Muscle of leg (tissue), 11 donors: ENCODE data around the gene RAB6A. TPM values are rescaled to one million over a fixed set of nuclear protein-coding genes. Genes with fewer than 3 reads are reported as not detected.
"Not testable (repeated sequence)": the region's sequence is repeated elsewhere in the genome, so short reads cannot be mapped to it uniquely, and the experiment has no call there.

ENCODE experiments used
- DNase-seq: peaks from one replicate; pipeline ENCODE4 v3.0.0; 2013
- H3K27ac ChIP-seq: one replicate; pipeline ENCODE4 v1.5.1; 2013; ENCODE audit warnings: mild to moderate bottlenecking, low read length, control low read depth
- H3K27me3 ChIP-seq: one replicate; pipeline ENCODE4 v1.6.1; 2013; ENCODE audit warnings: low read length; ENCODE audit not compliant: control insufficient read depth, insufficient read depth
- H3K36me3 ChIP-seq: one replicate; pipeline ENCODE4 v1.6.1; 2013; ENCODE audit warnings: low read length; ENCODE audit not compliant: control insufficient read depth, insufficient read depth
- H3K4me1 ChIP-seq: one replicate; pipeline ENCODE4 v1.6.1; 2013; ENCODE audit warnings: low read length; ENCODE audit not compliant: control insufficient read depth, insufficient read depth
- H3K4me3 ChIP-seq: one replicate; pipeline ENCODE4 v1.5.1; 2013; ENCODE audit warnings: low read length, control low read depth
- H3K9me3 ChIP-seq: replicated peaks from 2 replicates; pipeline ENCODE4 v1.6.1; 2013; ENCODE audit warnings: low read depth, low read length; ENCODE audit not compliant: control insufficient read depth
- WGBS: methylation state at CpG from one replicate; pipeline ENCODE4 v1.1.5; 2013; ENCODE audit warnings: missing lambda C conversion rate; ENCODE audit not compliant: insufficient coverage; 5-methylcytosine and 5-hydroxymethylcytosine counted together
- polyA plus RNA-seq, 8 donors: library from polyadenylated mRNA; unstranded; fragments of 120-200 nt; gene quantifications; one replicate each; pipeline versions ENCODE4 v1.2.1 to v1.2.3, GENCODE V29; 2013; ENCODE audit warnings: inconsistent platforms in 1 of 8, low replicate concordance in 1 of 8; ENCODE audit not compliant: insufficient read length in 8 of 8, insufficient read depth in 1 of 8
- total RNA-seq: library from RNA; stranded (reverse); fragments of 120-200 nt; gene quantifications from one replicate; pipeline ENCODE4 v1.2.4, GENCODE V29; 2013

RAB6A gene
- total and polyA plus RNA-seq, 9 donors, result 69.3 to 112 (median 90.4) TPM

- Histone ChIP-seq H3K27me3 (no peaks in the 10 kb centered on the region), H3K4me3 (no peak overlapping the region), H3K36me3 (peaks cover 8% of the 10 kb centered on the region), H3K9me3 (no peaks in the 10 kb centered on the region), H3K4me1 (no peaks in the 10 kb centered on the region), H3K27ac (no peak overlapping the region)
- DNase-seq, result no peak
Measured at GRCh38 chr11:73734993-73735392, 25.9 kb downstream of the RAB6A start.

DNA sequence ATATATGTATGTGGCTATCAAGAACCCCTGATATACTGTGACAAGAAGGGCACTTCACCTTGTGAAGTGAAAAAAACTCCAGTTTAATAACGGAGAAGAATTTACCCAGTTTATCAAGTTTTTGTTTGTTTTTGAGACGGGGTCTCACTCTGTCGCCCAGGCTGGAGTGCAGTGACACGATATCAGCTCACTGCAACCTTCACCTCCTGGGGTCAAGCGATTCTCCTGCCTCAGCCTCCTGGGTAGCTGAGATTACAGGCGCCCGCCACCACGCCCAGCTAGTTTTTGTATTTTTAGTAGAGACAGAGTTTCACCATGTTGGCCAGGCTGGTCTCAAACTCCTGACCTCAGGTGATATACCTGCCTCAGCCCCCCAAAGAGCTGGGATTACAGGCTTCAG is 26.9 kb downstream of the RAB6A start:
- not testable (repeated sequence) for H3K9me3 ChIP-seq, H3K27me3 ChIP-seq, H3K4me1 ChIP-seq, H3K27ac ChIP-seq, DNase-seq, H3K4me3 ChIP-seq
- 87% methylated on average over 3 of the region's 8 CpGs for WGBS
- peaks cover 13% of the 10 kb centered on the region for H3K36me3 ChIP-seq

GRCh38 chr11:73732936-73733335 is 27.9 kb downstream of the RAB6A start:
- WGBS, result 85% methylated on average over 4 of the region's 7 CpGs
- H3K9me3 ChIP-seq, result not testable (repeated sequence)

GRCh38 chr11:73729594-73730206 is 31.2 kb downstream of the RAB6A start:
- 83% methylated on average over 2 of the region's 3 CpGs for WGBS
- DNase-seq, result no peak
- H3K4me1 ChIP-seq, result no peaks in the 10 kb centered on the region
- H3K27ac ChIP-seq, result no peak overlapping the region
- no peaks in the 10 kb centered on the region for H3K27me3 ChIP-seq
- H3K9me3 ChIP-seq, result no peaks in the 10 kb centered on the region
- H3K4me3 ChIP-seq, result no peak overlapping the region
- peaks cover 8% of the 10 kb centered on the region for H3K36me3 ChIP-seq

More at GRCh38 chr11:73732936-73733335, 27.9 kb downstream of the RAB6A start:
- not testable (repeated sequence) for H3K4me3 ChIP-seq, H3K36me3 ChIP-seq, H3K27ac ChIP-seq, DNase-seq, H3K4me1 ChIP-seq, H3K27me3 ChIP-seq

DNA sequence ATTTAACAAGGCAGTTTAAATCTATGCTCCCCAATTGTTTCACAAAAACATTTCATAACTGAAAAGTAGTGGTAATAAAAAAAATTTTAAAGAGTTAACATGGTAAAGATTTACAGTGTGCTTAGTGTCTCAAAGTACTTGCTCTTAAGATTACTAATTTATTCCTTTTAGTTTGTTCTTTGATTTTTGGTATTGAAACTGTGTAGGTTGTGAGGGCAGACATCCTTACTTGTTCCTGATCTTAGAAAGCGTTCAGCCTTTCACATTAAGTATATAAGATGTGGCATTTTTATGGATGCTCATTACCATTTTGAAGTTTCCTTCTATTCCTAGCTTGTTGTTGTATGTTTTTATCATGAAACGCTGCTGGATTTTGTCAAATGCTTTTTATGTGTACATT is 32.9 kb downstream of the RAB6A start:
- Histone ChIP-seq H3K27me3 (no peaks in the 10 kb centered on the region), H3K9me3 (no peaks in the 10 kb centered on the region), H3K36me3 (peaks cover 8% of the 10 kb centered on the region), H3K4me1 (no peaks in the 10 kb centered on the region), H3K27ac (no peak overlapping the region), H3K4me3 (no peak overlapping the region)
- DNase-seq, result no peak
- WGBS, result no CpG with 5 or more reads among the region's 2 CpGs

- Histone ChIP-seq H3K9me3 (no peaks in the 10 kb centered on the region), H3K36me3 (peaks cover 8% of the 10 kb centered on the region), H3K4me3 (no peak overlapping the region), H3K27me3 (no peaks in the 10 kb centered on the region), H3K27ac (no peak overlapping the region), H3K4me1 (no peaks in the 10 kb centered on the region)
- DNase-seq, result no peak
- WGBS, result 100% methylated on average over 2 of the region's 2 CpGs
Measured at GRCh38 chr11:73726825-73727224, 34.0 kb downstream of the RAB6A start.

DNA sequence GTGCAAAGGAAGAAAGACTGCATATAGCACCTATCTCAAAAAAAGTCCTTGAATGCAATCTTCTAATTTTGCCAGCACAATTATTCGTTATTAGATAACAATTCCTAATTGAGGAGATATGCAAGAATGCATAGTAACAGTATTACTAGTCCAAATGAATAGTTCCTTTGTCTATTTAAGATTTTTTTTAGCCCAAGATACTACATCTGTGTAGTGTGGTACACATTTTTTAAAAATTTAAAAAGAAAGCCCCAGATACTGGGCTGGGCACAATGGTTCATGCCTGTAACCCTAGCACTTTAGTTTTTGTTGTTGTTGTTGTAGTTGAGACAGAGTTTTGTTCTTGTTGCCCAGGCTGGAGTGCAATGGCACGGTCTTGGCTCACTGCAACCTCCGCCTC is 43.7 kb downstream of the RAB6A start:
- no peak overlapping the region for H3K27ac ChIP-seq
- H3K9me3 ChIP-seq, result no peaks in the 10 kb centered on the region
- no peaks in the 10 kb centered on the region for H3K27me3 ChIP-seq
- WGBS, result 100% methylated on average over 1 of the region's 3 CpGs
- DNase-seq, result no peak
- no peaks in the 10 kb centered on the region for H3K4me1 ChIP-seq
- no peak overlapping the region for H3K4me3 ChIP-seq
- H3K36me3 ChIP-seq, result peaks cover 8% of the 10 kb centered on the region

DNA sequence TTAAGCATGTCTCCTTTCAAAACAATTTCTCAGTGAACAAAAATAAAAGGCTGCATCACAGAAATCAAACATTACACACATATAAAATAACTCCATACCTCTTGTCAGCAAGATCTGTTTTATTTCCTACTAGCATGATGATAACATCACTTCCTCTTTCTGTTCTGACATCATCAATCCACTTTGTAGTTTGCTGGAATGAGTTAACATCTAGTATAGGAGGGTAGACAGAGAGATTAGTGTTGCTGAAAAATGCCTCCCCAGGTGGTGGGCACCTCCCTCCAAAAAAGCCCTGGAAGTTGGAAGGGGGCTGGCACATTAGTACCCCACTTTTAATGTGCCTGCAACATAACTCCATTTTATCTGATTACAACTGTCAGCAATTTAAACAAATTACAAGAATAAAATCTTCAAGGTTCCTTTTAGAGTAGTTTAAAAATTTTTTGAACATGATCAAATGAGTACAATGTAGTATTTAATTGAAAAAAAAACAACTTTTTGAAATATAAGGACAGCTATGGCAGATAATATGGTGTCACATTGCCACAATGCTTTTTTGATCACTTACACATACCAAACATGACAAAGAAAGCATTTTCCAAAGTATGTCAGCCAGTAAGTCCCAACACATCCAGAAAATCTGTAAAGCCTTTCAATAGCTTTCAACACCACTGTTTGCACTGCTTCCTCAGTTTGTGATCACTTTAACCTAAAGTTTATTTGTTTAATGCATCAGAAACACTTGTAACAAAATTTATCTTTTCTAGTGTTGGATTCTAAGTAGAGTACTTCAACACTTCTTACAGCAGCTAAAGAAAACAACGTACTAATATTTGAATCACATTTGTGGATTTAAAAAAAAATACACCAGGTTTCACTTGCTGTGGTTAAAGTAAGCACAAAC is 44.5 kb downstream of the RAB6A start:
- no peak overlapping the region for H3K4me3 ChIP-seq
- WGBS, result no CpG with 5 or more reads among the region's 1 CpG
- peaks cover 8% of the 10 kb centered on the region for H3K36me3 ChIP-seq
- no peak for DNase-seq
- H3K9me3 ChIP-seq, result no peaks in the 10 kb centered on the region
- no peaks in the 10 kb centered on the region for H3K27me3 ChIP-seq
- no peaks in the 10 kb centered on the region for H3K4me1 ChIP-seq
- no peak overlapping the region for H3K27ac ChIP-seq

GRCh38 chr11:73715541-73715940 is 45.3 kb downstream of the RAB6A start:
- H3K9me3 ChIP-seq, result no peaks in the 10 kb centered on the region
- WGBS, result no CpG with 5 or more reads among the region's 2 CpGs
- H3K27ac ChIP-seq, result no peak overlapping the region
- peaks cover 14% of the 10 kb centered on the region for H3K36me3 ChIP-seq
- DNase-seq, result no peak
- no peaks in the 10 kb centered on the region for H3K4me1 ChIP-seq
- no peaks in the 10 kb centered on the region for H3K27me3 ChIP-seq
- H3K4me3 ChIP-seq, result no peak overlapping the region

DNA sequence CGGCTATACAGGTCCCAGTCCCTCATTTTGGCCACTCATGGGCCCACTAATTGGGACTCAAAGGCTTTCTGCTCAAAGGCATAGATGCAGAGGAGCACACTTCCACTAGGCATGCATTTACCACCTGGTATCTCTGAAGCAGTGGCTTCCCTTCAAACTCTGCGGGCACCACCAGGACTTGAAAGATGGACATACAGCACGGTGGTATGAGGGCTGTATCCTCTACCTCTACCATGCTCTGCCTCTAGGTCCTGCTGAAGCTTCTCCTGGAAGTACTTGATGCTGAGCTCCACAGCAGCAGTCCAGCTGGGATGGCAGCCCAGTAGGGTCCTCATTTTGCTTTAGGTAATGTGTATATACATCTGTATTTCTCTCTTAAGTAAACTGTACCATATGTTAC is 49.9 kb downstream of the RAB6A start:
- H3K4me1 ChIP-seq, result no peaks in the 10 kb centered on the region
- no peaks in the 10 kb centered on the region for H3K27me3 ChIP-seq
- no peak overlapping the region for H3K27ac ChIP-seq
- H3K4me3 ChIP-seq, result no peak overlapping the region
- peaks cover 21% of the 10 kb centered on the region for H3K36me3 ChIP-seq
- no peak for DNase-seq
- WGBS, result 94% methylated on average over 3 of the region's 3 CpGs
- no peaks in the 10 kb centered on the region for H3K9me3 ChIP-seq
